Measurements from ENCODE around the gene GOLGA8N. TPM values are rescaled to one million over a fixed set of nuclear protein-coding genes. Genes with fewer than 3 reads are reported as not detected.
"Not testable (repeated sequence)": the region's sequence is repeated elsewhere in the genome, so short reads cannot be mapped to it uniquely, and the experiment has no call there.

GOLGA8N gene
- polyA plus RNA-seq (ENCODE audit: insufficient read length in 4 of 4), result 10 to 100 TPM; 14.9 to 23.3 (median 17.5) TPM

- DNase-seq (ENCODE audit: low read depth in 4 of 4, low spot score in 3 of 4), result not testable (repeated sequence)
Measured at GRCh38 chr15:32593151-32593550, at the start of gene GOLGA8N. GOLGA8N (plus strand) TSS chr15:32593456.

- not testable (repeated sequence) for DNase-seq (ENCODE audit: low read depth in 4 of 4, low spot score in 3 of 4)
Measured at GRCh38 chr15:32543456-32543855, 49.8 kb upstream of the GOLGA8N start.

GRCh38 chr15:32545129-32545528 lies 48.1 kb upstream of the GOLGA8N start:
- not testable (repeated sequence) for DNase-seq (ENCODE audit: low read depth in 4 of 4, low spot score in 3 of 4)

- DNase-seq (ENCODE audit: low read depth in 4 of 4, low spot score in 3 of 4), result not testable (repeated sequence)
Measured at GRCh38 chr15:32554587-32554986, 38.7 kb upstream of the GOLGA8N start.

- DNase-seq (ENCODE audit: low read depth in 4 of 4, low spot score in 3 of 4), result not testable (repeated sequence)
Measured at GRCh38 chr15:32562198-32562597, 31.1 kb upstream of the GOLGA8N start.

- not testable (repeated sequence) for DNase-seq (ENCODE audit: low read depth in 4 of 4, low spot score in 3 of 4)
Measured at GRCh38 chr15:32568988-32569387, 24.3 kb upstream of the GOLGA8N start.

GRCh38 chr15:32578482-32578881 lies 14.8 kb upstream of the GOLGA8N start:
- not testable (repeated sequence) for DNase-seq (ENCODE audit: low read depth in 4 of 4, low spot score in 3 of 4)

GRCh38 chr15:32585844-32586243 lies 7.4 kb upstream of the GOLGA8N start:
- not testable (repeated sequence) for DNase-seq (ENCODE audit: low read depth in 4 of 4, low spot score in 3 of 4)

- not testable (repeated sequence) for DNase-seq (ENCODE audit: low read depth in 4 of 4, low spot score in 3 of 4)
Measured at GRCh38 chr15:32609518-32609917, 16.3 kb downstream of the GOLGA8N start.

- peak in 1 of 4 donors; percentile 10 for DNase-seq (ENCODE audit: low read depth in 4 of 4, low spot score in 3 of 4)
Measured at GRCh38 chr15:32610719-32611118, 17.5 kb downstream of the GOLGA8N start.

- DNase-seq (ENCODE audit: low read depth in 4 of 4, low spot score in 3 of 4), result not testable (repeated sequence)
Measured at GRCh38 chr15:32614712-32615050, 21.4 kb downstream of the GOLGA8N start.

- peak; percentile 78 to 93 (median 86) for DNase-seq (ENCODE audit: low read depth in 4 of 4, low spot score in 3 of 4)
Measured at GRCh38 chr15:32615051-32615870, 22.0 kb downstream of the GOLGA8N start, which contains the start of gene ARHGAP11A. ARHGAP11A (plus strand) TSS chr15:32615504; CDS start chr15:32616212, 708 bp downstream.

GRCh38 chr15:32615871-32616426 lies 22.7 kb downstream of the GOLGA8N start:
- DNase-seq (ENCODE audit: low read depth in 4 of 4, low spot score in 3 of 4), result not testable (repeated sequence)

- DNase-seq (ENCODE audit: low read depth in 4 of 4, low spot score in 3 of 4), result no peak
Measured at GRCh38 chr15:32636410-32636809, 43.2 kb downstream of the GOLGA8N start.

- no peak for DNase-seq (ENCODE audit: low read depth in 4 of 4, low spot score in 3 of 4)
Measured at GRCh38 chr15:32636908-32637567, 43.8 kb downstream of the GOLGA8N start.

GRCh38 chr15:32637704-32638103 lies 44.4 kb downstream of the GOLGA8N start:
- no peak for DNase-seq (ENCODE audit: low read depth in 4 of 4, low spot score in 3 of 4)

GRCh38 chr15:32641517-32642059 lies 48.3 kb downstream of the GOLGA8N start, which contains the start of gene SCG5:
SCG5 (plus strand) TSS chr15:32641710; CDS start chr15:32643593, 1,883 bp downstream.
- peak in 3 of 4 donors; percentile 16 to 38 (median 33) for DNase-seq (ENCODE audit: low read depth in 4 of 4, low spot score in 3 of 4)

- DNase-seq (ENCODE audit: low read depth in 4 of 4, low spot score in 3 of 4), result no peak
Measured at GRCh38 chr15:32642667-32643435, 49.6 kb downstream of the GOLGA8N start.

GRCh38 chr15:32643907-32644445 lies 50.7 kb downstream of the GOLGA8N start:
- no peak for DNase-seq (ENCODE audit: low read depth in 4 of 4, low spot score in 3 of 4)

- peak in 3 of 4 donors; percentile 30 to 35 (median 31) for DNase-seq (ENCODE audit: low read depth in 4 of 4, low spot score in 3 of 4)
Measured at GRCh38 chr15:32646291-32646690, 53.0 kb downstream of the GOLGA8N start.

Data from right renal pelvis (tissue), 4 donors.